OCI-LY1 (cell line): ENCODE data around the gene BRF1.

ENCODE experiments used
- H2AFZ ChIP-seq: fragments of 200-600 bp; sonication (generic), shearing (Covaris generic); 2 replicates; pipeline ENCODE4 v1.6.0; 2014; ENCODE audit warnings: antibody characterized with exemption, mild to moderate bottlenecking, low read length
- H3F3A ChIP-seq: fragments of 200-600 bp; sonication (generic), shearing (Covaris generic); 2 replicates; pipeline ENCODE4 v1.6.0; 2014; ENCODE audit warnings: mild to moderate bottlenecking, antibody characterized with exemption, low read length, moderate library complexity; ENCODE audit not compliant: insufficient read depth
- H3K27ac ChIP-seq: fragments of 200-600 bp; sonication (generic); 2 replicates; pipeline ENCODE4 v1.5.1; 2014; ENCODE audit warnings: low read length, mixed run types, mild to moderate bottlenecking, low read depth; ENCODE audit not compliant: poor library complexity, severe bottlenecking
- H3K27me3 ChIP-seq: fragments of 200-600 bp; sonication (generic); 2 replicates; pipeline ENCODE4 v1.6.0; 2014; ENCODE audit warnings: antibody characterized with exemption, mild to moderate bottlenecking, low read length, moderate library complexity; ENCODE audit not compliant: insufficient read depth
- H3K36me3 ChIP-seq: fragments of 200-600 bp; sonication (generic); 2 replicates; pipeline ENCODE4 v1.6.1; 2014; ENCODE audit warnings: mild to moderate bottlenecking, antibody characterized with exemption, low read length, moderate library complexity, mixed read lengths; ENCODE audit not compliant: insufficient read depth
- H3K4me1 ChIP-seq: fragments of 200-600 bp; sonication (generic); 2 replicates; pipeline ENCODE4 v1.5.1; 2014; ENCODE audit warnings: mild to moderate bottlenecking, low read length, moderate library complexity; ENCODE audit not compliant: insufficient read depth, severe bottlenecking
- H3K4me2 ChIP-seq: fragments of 200-600 bp; sonication (generic), shearing (Covaris generic); 2 replicates; pipeline ENCODE4 v1.6.1; 2014; ENCODE audit warnings: low read length
- H3K4me3 ChIP-seq: fragments of 200-600 bp; sonication (generic); 2 replicates; pipeline ENCODE4 v1.5.1; 2014; ENCODE audit warnings: low read length, low read depth, mild to moderate bottlenecking, mixed read lengths; ENCODE audit not compliant: poor library complexity, severe bottlenecking
- H3K79me2 ChIP-seq: fragments of 200-600 bp; shearing (Covaris generic); 2 replicates; pipeline ENCODE4 v1.6.1; 2016; ENCODE audit warnings: mixed run types, low read length, mixed read lengths; ENCODE audit not compliant: insufficient read depth
- H3K9ac ChIP-seq: fragments of 200-600 bp; sonication (generic), shearing (Covaris generic); 2 replicates; pipeline ENCODE4 v1.6.1; 2014; ENCODE audit warnings: mild to moderate bottlenecking, low read length, mixed read lengths
- H3K9me2 ChIP-seq: fragments of 200-600 bp; sonication (generic), shearing (Covaris generic); 2 replicates; pipeline ENCODE4 v1.6.1; 2014; ENCODE audit warnings: low read depth, mild to moderate bottlenecking, low read length, mixed read lengths
- H3K9me3 ChIP-seq: fragments of 200-600 bp; shearing (Covaris generic); 2 replicates; pipeline ENCODE4 v1.6.1; 2014; ENCODE audit warnings: low read length, mixed read lengths
- H4K20me1 ChIP-seq: fragments of 200-600 bp; sonication (generic), shearing (Covaris generic); 2 replicates; pipeline ENCODE4 v1.6.0; 2016; ENCODE audit warnings: mild to moderate bottlenecking, low read length; ENCODE audit not compliant: insufficient read depth
- CTCF ChIP-seq: fragments of 200-600 bp; sonication (generic), shearing (Covaris generic); IDR thresholded peaks from 2 replicates; pipeline ENCODE4 v1.5.1; 2017; ENCODE audit warnings: mild to moderate bottlenecking, antibody characterized with exemption, low read length, moderate library complexity, mixed read lengths
- EZH2 ChIP-seq: fragments of 200-600 bp; sonication (generic), shearing (Covaris generic); IDR thresholded peaks from 2 replicates; pipeline ENCODE4 v1.8.0; 2017; ENCODE audit warnings: borderline replicate concordance, mixed run types, mild to moderate bottlenecking, antibody characterized with exemption, low read length, moderate library complexity, mixed read lengths

Gene BRF1

DNA sequence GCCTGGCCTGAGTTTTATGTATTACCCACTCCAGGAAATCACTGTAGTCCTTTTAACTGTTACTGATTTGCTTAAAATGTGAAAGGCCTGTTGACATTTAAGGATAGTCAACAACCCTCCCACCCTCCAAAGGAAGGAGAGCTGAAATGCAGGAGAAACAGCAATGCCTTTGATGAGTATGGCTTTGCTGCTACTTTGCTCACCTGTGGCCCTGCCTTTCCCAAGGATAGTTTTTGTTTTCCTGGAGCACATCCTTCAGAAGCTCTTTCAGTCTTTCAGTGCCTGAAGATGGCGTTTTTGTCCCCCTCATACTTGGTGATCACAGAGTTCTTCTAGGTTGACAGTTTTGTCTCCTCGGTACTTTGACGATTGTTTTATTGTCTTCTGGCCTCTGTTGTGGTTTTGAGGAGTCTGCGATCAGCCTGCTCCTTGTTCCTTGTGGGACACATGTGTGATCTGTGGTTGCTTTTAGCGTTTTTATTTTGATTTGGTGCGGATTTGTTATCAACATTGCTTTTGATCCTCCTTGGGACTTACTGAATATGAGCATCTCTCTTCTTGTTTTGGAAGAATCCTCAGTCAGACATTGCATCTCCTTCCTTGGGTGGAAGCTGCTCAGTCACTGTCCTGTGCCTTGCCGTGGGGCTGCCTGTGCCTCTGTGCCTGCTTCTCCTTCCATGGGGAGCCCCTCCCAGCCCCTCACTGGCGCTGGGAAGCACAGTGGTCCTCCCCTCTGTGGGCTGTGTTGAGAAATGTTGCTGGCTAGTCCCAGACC, 31.0 kb upstream of the BRF1 start:
- TF ChIP-seq CTCF (no peak), EZH2 (no peak)
- H3K79me2 ChIP-seq = no peaks in the 10 kb centered on the region
- no peak overlapping the region for H3K27ac ChIP-seq
- H4K20me1 ChIP-seq = no peaks in the 10 kb centered on the region
- no peaks in the 10 kb centered on the region for H3F3A ChIP-seq
- no peak overlapping the region for H2AFZ ChIP-seq
- no peaks in the 10 kb centered on the region for H3K9me2 ChIP-seq
- H3K36me3 ChIP-seq = no peaks in the 10 kb centered on the region
- no peaks in the 10 kb centered on the region for H3K9me3 ChIP-seq
- no peaks in the 10 kb centered on the region for H3K27me3 ChIP-seq
- H3K4me2 ChIP-seq = no peak overlapping the region
- no peak overlapping the region for H3K9ac ChIP-seq
- H3K4me1 ChIP-seq = no peaks in the 10 kb centered on the region
- H3K4me3 ChIP-seq = no peak overlapping the region

- no peak overlapping the region for H2AFZ ChIP-seq
- no peaks in the 10 kb centered on the region for H3K4me1 ChIP-seq
- H4K20me1 ChIP-seq = no peaks in the 10 kb centered on the region
- H3K36me3 ChIP-seq = no peaks in the 10 kb centered on the region
- H3K27ac ChIP-seq = no peak overlapping the region
- H3K9me2 ChIP-seq = no peaks in the 10 kb centered on the region
- no peaks in the 10 kb centered on the region for H3K79me2 ChIP-seq
- H3K4me3 ChIP-seq = no peak overlapping the region
- no peaks in the 10 kb centered on the region for H3K9me3 ChIP-seq
- no peaks in the 10 kb centered on the region for H3K27me3 ChIP-seq
- H3F3A ChIP-seq = no peaks in the 10 kb centered on the region
- TF ChIP-seq EZH2 = no peak
- TF ChIP-seq CTCF = no peak
- H3K4me2 ChIP-seq = no peak overlapping the region
- H3K9ac ChIP-seq = no peak overlapping the region
These were observed 29.7 kb upstream of the BRF1 start for GRCh38 chr14:105330491-105330895.

DNA sequence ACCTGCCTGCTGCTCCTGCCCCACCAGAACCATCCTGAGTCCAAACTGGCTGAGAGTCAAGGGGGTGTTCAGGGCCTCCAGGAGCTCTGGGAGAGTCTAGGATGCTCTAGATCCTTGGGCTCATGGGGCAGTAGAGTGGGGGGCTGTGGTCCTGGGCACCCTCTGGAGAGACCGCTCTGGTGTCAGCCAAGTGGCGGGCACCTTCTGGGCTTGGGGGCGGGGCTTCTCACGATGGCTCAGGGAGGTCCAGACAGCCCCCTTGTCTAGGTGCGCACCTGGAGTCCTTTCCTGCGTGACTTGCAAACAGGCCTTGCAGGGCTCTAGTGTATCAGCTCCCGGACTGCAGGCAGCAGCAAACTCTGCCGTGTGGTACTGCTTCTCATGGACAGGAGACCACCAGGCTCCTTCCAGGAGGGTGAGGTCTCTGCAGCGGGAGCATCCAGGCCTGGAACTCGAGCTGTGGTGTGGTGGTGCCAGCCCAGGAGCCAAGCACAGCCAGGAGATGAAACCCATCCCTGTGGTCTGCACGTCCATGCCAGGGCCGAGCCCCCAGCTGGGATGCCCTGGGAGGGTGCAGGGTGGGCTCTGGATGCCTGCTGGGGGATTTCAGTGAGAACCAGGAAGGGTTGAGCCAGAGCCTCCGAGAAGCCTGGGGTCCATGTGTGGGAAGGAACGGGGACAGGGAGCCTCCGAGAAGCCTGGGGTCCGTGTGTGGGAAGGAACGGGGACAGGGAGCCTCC, 28.8 kb upstream of the BRF1 start:
- H3F3A ChIP-seq = no peaks in the 10 kb centered on the region
- H3K4me1 ChIP-seq = no peaks in the 10 kb centered on the region
- H3K4me2 ChIP-seq = no peak overlapping the region
- no peak overlapping the region for H2AFZ ChIP-seq
- no peak overlapping the region for H3K9ac ChIP-seq
- no peak for TF ChIP-seq EZH2
- TF ChIP-seq CTCF = no peak
- no peaks in the 10 kb centered on the region for H3K27me3 ChIP-seq
- H3K9me3 ChIP-seq = no peaks in the 10 kb centered on the region
- no peaks in the 10 kb centered on the region for H3K9me2 ChIP-seq
- no peaks in the 10 kb centered on the region for H3K79me2 ChIP-seq
- no peaks in the 10 kb centered on the region for H3K36me3 ChIP-seq
- no peaks in the 10 kb centered on the region for H4K20me1 ChIP-seq
- no peak overlapping the region for H3K27ac ChIP-seq
- H3K4me3 ChIP-seq = no peak overlapping the region
